Measurements from ENCODE around the gene ZNF512. TPM values are rescaled to one million over a fixed set of nuclear protein-coding genes. Genes with fewer than 3 reads are reported as not detected.

Gene ZNF512
- total RNA-seq, 4 donors from 2014 or later, result 5.8 to 15.6 (median 8.4) TPM

DNA sequence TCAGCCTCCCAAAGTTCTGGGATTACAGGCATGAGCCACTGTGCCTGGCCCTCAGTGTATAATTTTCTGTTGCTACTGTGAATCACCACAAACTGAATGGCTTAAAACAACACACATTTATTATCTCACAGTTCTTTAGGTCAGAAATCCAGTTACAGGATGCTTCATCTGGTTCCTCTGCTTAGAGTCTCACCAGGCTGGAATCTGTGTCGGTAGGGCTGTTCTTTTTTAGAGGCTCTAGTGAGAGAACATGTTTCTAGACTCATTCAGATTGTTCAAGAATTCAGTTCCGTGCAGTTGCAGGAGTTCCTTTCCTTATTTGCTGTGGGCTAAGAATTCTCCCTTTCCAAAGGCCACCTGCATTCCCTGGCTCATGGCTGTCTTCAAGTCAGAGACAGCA is 23.8 kb downstream of the ZNF512 start:
- Histone ChIP-seq H3K36me3 (peaks cover 0 to 52% of the 10 kb centered on the region in 2 donors), H3K4me3 (no peak overlapping the region)

DNA sequence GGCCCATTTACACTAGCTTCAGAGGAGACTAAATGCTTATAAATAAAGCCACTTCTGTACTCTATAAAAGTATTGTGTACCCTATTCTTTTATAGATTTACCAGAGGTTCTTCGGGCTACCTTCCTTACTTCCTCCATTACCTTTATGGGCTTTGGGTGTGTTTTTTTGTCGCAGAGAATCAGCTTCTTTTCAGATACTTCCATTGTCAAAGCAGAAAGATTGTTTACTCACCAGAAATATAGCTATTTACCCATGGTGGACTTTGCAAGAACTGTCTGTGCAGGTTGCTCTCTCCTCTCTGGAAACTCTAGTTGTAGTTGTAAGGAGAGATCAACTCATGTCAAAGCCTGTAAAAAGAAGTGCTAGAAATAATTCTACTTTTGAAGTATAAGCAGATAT is 31.1 kb downstream of the ZNF512 start:
- in situ Hi-C loops (cut with MboI; ENCODE audit: low sequenced_read_pairs in 4 of 4), result no loop called here
- peaks cover 0 to 37% of the 10 kb centered on the region in 2 donors for H3K36me3 ChIP-seq
- no peak for TF ChIP-seq CTCF (IDR thresholded peaks at IDR 0.05 in 4 of 5, conservative IDR thresholded peaks at IDR 0.05 in 1 of 5)
- TF ChIP-seq POLR2A (IDR thresholded peaks at IDR 0.05), result no peak
- DNase-seq, result no peak
- intact Hi-C loops (cut with DNase I; ENCODE audit: low total_unique reads), result no loop called here
- no peak for ATAC-seq
- no peaks in the 10 kb centered on the region for H3K27me3 ChIP-seq
- no peak overlapping the region for H3K27ac ChIP-seq
- no peaks in the 10 kb centered on the region for H3K9me3 ChIP-seq
- H3K4me1 ChIP-seq, result no peaks in the 10 kb centered on the region
- H3K4me3 ChIP-seq, result no peak overlapping the region

More for the DNA sequence above, 23.8 kb downstream of the ZNF512 start:
- H3K9me3 ChIP-seq, result no peaks in the 10 kb centered on the region
- intact Hi-C loops (cut with DNase I; ENCODE audit: low total_unique reads), result no loop called here
- in situ Hi-C loops (cut with MboI; ENCODE audit: low sequenced_read_pairs in 4 of 4), result no loop called here
- H3K4me1 ChIP-seq, result no peaks in the 10 kb centered on the region
- DNase-seq (no peak), ATAC-seq (no peak)
- no peak overlapping the region for H3K27ac ChIP-seq
- no peaks in the 10 kb centered on the region for H3K27me3 ChIP-seq
- TF ChIP-seq CTCF (IDR thresholded peaks at IDR 0.05 in 4 of 5, conservative IDR thresholded peaks at IDR 0.05 in 1 of 5), result no peak

DNA sequence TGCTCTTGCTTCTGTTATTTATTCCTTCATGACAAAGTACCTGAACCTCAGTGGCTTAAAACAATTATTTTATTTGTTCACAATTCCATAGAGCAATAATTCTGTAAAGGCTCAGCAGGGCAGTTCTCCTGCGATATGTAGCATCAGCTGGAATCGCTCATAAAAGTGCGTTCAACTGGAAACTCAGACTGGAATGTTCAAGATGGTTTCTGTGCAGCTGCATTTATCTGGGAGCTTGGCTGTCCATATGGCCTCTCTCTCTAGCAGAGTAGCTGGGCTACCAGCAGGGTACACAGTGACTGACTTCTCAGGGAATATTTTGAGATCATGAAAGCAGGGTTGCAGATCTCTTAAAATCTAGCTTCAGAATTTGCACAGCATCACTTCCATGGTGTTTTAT is 32.5 kb downstream of the ZNF512 start:
- no peaks in the 10 kb centered on the region for H3K9me3 ChIP-seq

GRCh38 chr2:27621524-27621923 is 38.7 kb downstream of the ZNF512 start:
- H3K4me1 ChIP-seq, result peaks cover 0 to 4% of the 10 kb centered on the region in 2 donors
- peaks cover 0 to 49% of the 10 kb centered on the region in 2 donors for H3K36me3 ChIP-seq
- no peak for TF ChIP-seq POLR2A (IDR thresholded peaks at IDR 0.05)
- TF ChIP-seq CTCF (IDR thresholded peaks at IDR 0.05 in 4 of 5, conservative IDR thresholded peaks at IDR 0.05 in 1 of 5), result no peak
- no peaks in the 10 kb centered on the region for H3K9me3 ChIP-seq
- in situ Hi-C loops (cut with MboI; ENCODE audit: low sequenced_read_pairs in 4 of 4), result no loop called here
- no peak overlapping the region for H3K27ac ChIP-seq
- intact Hi-C loops (cut with DNase I; ENCODE audit: low total_unique reads), result no loop called here
- H3K27me3 ChIP-seq, result no peaks in the 10 kb centered on the region
- DNase-seq (no peak), ATAC-seq (no peak)
- no peak overlapping the region for H3K4me3 ChIP-seq

More for the DNA sequence above, 32.5 kb downstream of the ZNF512 start:
- no peak overlapping the region for H3K27ac ChIP-seq
- H3K36me3 ChIP-seq, result peaks cover 0 to 32% of the 10 kb centered on the region in 2 donors
- H3K4me3 ChIP-seq, result no peak overlapping the region
- no peaks in the 10 kb centered on the region for H3K4me1 ChIP-seq
- ATAC-seq (no peak), DNase-seq (no peak)
- intact Hi-C loops (cut with DNase I; ENCODE audit: low total_unique reads) (no loop called here), in situ Hi-C loops (cut with MboI; ENCODE audit: low sequenced_read_pairs in 4 of 4) (no loop called here)
- TF ChIP-seq CTCF (IDR thresholded peaks at IDR 0.05 in 4 of 5, conservative IDR thresholded peaks at IDR 0.05 in 1 of 5), result no peak
- TF ChIP-seq POLR2A (IDR thresholded peaks at IDR 0.05), result no peak
- no peaks in the 10 kb centered on the region for H3K27me3 ChIP-seq

DNA sequence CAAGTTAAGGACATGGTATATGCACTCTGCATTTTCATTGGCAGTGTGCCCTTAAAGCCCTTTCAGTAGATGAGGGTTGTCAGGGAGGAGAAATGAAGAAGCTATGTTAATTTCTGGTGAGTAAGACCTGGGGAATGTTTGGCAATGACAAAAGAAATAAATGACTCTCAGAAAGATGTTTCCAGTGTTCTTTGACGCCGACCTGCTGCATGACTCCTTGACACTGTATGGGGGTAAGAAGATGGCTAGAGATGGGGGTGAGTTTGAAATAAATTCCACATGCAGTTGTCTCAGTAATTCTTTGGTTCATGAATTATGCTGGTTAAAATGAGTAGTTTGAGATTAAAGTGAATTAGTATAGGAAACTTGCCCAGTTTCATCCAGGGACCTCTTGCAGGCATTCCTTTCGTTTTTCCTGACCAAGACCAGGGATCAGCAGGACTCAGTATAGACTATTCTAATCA is 40.1 kb downstream of the ZNF512 start:
- no peak for TF ChIP-seq CTCF (IDR thresholded peaks at IDR 0.05 in 4 of 5, conservative IDR thresholded peaks at IDR 0.05 in 1 of 5)
- TF ChIP-seq POLR2A (IDR thresholded peaks at IDR 0.05), result no peak
- peaks cover 0 to 36% of the 10 kb centered on the region in 2 donors for H3K36me3 ChIP-seq
- DNase-seq (no peak), ATAC-seq (no peak)
- intact Hi-C loops (cut with DNase I; ENCODE audit: low total_unique reads) (no loop called here), in situ Hi-C loops (cut with MboI; ENCODE audit: low sequenced_read_pairs in 4 of 4) (no loop called here)
- H3K9me3 ChIP-seq, result no peaks in the 10 kb centered on the region
- peaks cover 4 to 14% of the 10 kb centered on the region in 2 donors for H3K4me1 ChIP-seq
- H3K27ac ChIP-seq, result no peak overlapping the region
- H3K4me3 ChIP-seq, result no peak overlapping the region
- no peaks in the 10 kb centered on the region for H3K27me3 ChIP-seq
